H9 (cell line): Measurements from ENCODE around the gene LAMB4. TPM values are rescaled to one million over a fixed set of nuclear protein-coding genes. Genes with fewer than 3 reads are reported as not detected.

Experiments
- DNase-seq: peaks from one replicate; pipeline ENCODE4 v3.0.0-alpha.2; 2017
- H2AFZ ChIP-seq: one replicate; pipeline ENCODE4 v1.6.1; 2013; ENCODE audit warnings: mild to moderate bottlenecking, low read length, control low read depth, moderate library complexity
- H2AK5ac ChIP-seq: 2 replicates; pipeline ENCODE4 v1.6.1; 2013; ENCODE audit warnings: low read length, control low read depth, mixed read lengths; ENCODE audit not compliant: insufficient read length
- H2BK120ac ChIP-seq: one replicate; pipeline ENCODE4 v1.6.1; 2013; ENCODE audit warnings: low read depth, mild to moderate bottlenecking, low read length, control low read depth, inconsistent platforms; ENCODE audit not compliant: poor library complexity, severe bottlenecking
- H2BK12ac ChIP-seq: 2 replicates; pipeline ENCODE4 v1.6.1; 2013; ENCODE audit warnings: low read length, control low read depth, mixed read lengths, low read depth; ENCODE audit not compliant: insufficient read length
- H2BK15ac ChIP-seq: 2 replicates; pipeline ENCODE4 v1.6.1; 2013; ENCODE audit warnings: low read depth, low read length, control low read depth
- H2BK20ac ChIP-seq: one replicate; pipeline ENCODE4 v1.6.1; 2013; ENCODE audit warnings: low read depth, mild to moderate bottlenecking, low read length, control low read depth, inconsistent platforms; ENCODE audit not compliant: poor library complexity, severe bottlenecking
- H2BK5ac ChIP-seq: 2 replicates; pipeline ENCODE4 v1.6.1; 2013; ENCODE audit warnings: low read length, control low read depth, mixed read lengths; ENCODE audit not compliant: insufficient read length
- H3K14ac ChIP-seq: 2 replicates; pipeline ENCODE4 v1.6.1; 2013; ENCODE audit warnings: low read length, control low read depth; ENCODE audit not compliant: insufficient read depth
- H3K18ac ChIP-seq: 2 replicates; pipeline ENCODE4 v1.6.1; 2013; ENCODE audit warnings: low read depth, mild to moderate bottlenecking, mixed read lengths, low read length, control low read depth; ENCODE audit not compliant: insufficient read length
- H3K23ac ChIP-seq: 2 replicates; pipeline ENCODE4 v1.6.1; 2013; ENCODE audit warnings: low read length, control low read depth, mixed read lengths, low read depth; ENCODE audit not compliant: insufficient read length
- H3K23me2 ChIP-seq: 2 replicates; pipeline ENCODE4 v1.6.1; 2013; ENCODE audit warnings: low read depth, mild to moderate bottlenecking, mixed read lengths, low read length, control low read depth; ENCODE audit not compliant: insufficient read length, poor library complexity, severe bottlenecking
- H3K27ac ChIP-seq: 2 replicates; pipeline ENCODE4 v1.5.1; 2013; ENCODE audit warnings: low read length, control low read depth, mixed read lengths, low read depth; ENCODE audit not compliant: insufficient read length
- H3K27me3 ChIP-seq: 2 replicates; pipeline ENCODE4 v1.6.1; 2013; ENCODE audit warnings: low read length, control low read depth, inconsistent platforms; ENCODE audit not compliant: insufficient read depth
- H3K4ac ChIP-seq: 2 replicates; pipeline ENCODE4 v1.6.1; 2013; ENCODE audit warnings: low read depth, mild to moderate bottlenecking, control low read depth, inconsistent platforms, low read length, moderate library complexity
- H3K4me1 ChIP-seq: 2 replicates; pipeline ENCODE4 v1.6.1; 2013; ENCODE audit warnings: low read length, control low read depth, inconsistent platforms; ENCODE audit not compliant: insufficient read depth
- H3K4me2 ChIP-seq: 2 replicates; pipeline ENCODE4 v1.6.1; 2013; ENCODE audit warnings: low read length, control low read depth, mixed read lengths; ENCODE audit not compliant: insufficient read length, insufficient read depth
- H3K56ac ChIP-seq: 2 replicates; pipeline ENCODE4 v1.6.1; 2013; ENCODE audit warnings: low read depth, mild to moderate bottlenecking, mixed read lengths, low read length, control low read depth; ENCODE audit not compliant: insufficient read length
- H3K79me1 ChIP-seq: 2 replicates; pipeline ENCODE4 v1.6.1; 2013; ENCODE audit warnings: low read depth, mild to moderate bottlenecking, moderate library complexity, low read length, control low read depth, inconsistent platforms; ENCODE audit not compliant: insufficient read depth, poor library complexity, severe bottlenecking
- H3K79me2 ChIP-seq: 2 replicates; pipeline ENCODE4 v1.6.1; 2013; ENCODE audit warnings: low read length, control low read depth, inconsistent platforms; ENCODE audit not compliant: insufficient read depth
- H3K9ac ChIP-seq: 2 replicates; pipeline ENCODE4 v1.6.1; 2013; ENCODE audit warnings: low read length, control low read depth, mixed read lengths; ENCODE audit not compliant: insufficient read length; ENCODE audit errors: extremely low read depth
- H3K9me3 ChIP-seq: one replicate; pipeline ENCODE4 v1.6.1; 2013; ENCODE audit warnings: low read depth, low read length, inconsistent platforms; ENCODE audit not compliant: control insufficient read depth
- H3T11ph ChIP-seq: one replicate; pipeline ENCODE4 v1.6.1; 2013; ENCODE audit warnings: mild to moderate bottlenecking, low read length, control low read depth, inconsistent platforms
- H4K20me1 ChIP-seq: one replicate; pipeline ENCODE4 v1.6.1; 2013; ENCODE audit not compliant: control insufficient read depth, insufficient read length, insufficient read depth
- H4K5ac ChIP-seq: 2 replicates; pipeline ENCODE4 v1.6.1; 2013; ENCODE audit warnings: low read depth, mild to moderate bottlenecking, mixed read lengths, low read length, control low read depth; ENCODE audit not compliant: insufficient read length
- H4K8ac ChIP-seq: replicated peaks from 2 replicates; pipeline ENCODE4 v1.6.1; 2013; ENCODE audit warnings: low read length, control low read depth, mixed read lengths, low read depth; ENCODE audit not compliant: insufficient read length
- H4K91ac ChIP-seq: 2 replicates; pipeline ENCODE4 v1.6.1; 2013; ENCODE audit warnings: low read depth, mild to moderate bottlenecking, moderate library complexity, mixed read lengths, low read length, control low read depth; ENCODE audit not compliant: insufficient read length
- H3K27ac Mint-ChIP-seq, 3 experiments: 2 replicates in 2 of 3; 3 replicates in 1 of 3; pipeline ENCODE4 v1.8.0; 2020 to 2021; ENCODE audit warnings: mixed read lengths in 3 of 3, mild to moderate bottlenecking in 1 of 3, moderate library complexity in 1 of 3
- H3K27me3 Mint-ChIP-seq: 2 replicates; pipeline ENCODE4 v1.8.0; 2021; ENCODE audit warnings: low read depth, mild to moderate bottlenecking, moderate library complexity, mixed read lengths
- H3K36me3 Mint-ChIP-seq, 3 experiments: 2 replicates in 2 of 3; 3 replicates in 1 of 3; pipeline ENCODE4 v1.8.0; 2020 to 2021; ENCODE audit warnings: low read depth in 3 of 3, mixed read lengths in 3 of 3; ENCODE audit not compliant: insufficient read depth in 1 of 3
- H3K4me1 Mint-ChIP-seq, 2 experiments: 2 replicates each; pipeline ENCODE4 v1.8.0; 2020; ENCODE audit warnings: mixed read lengths in 2 of 2
- H3K4me3 Mint-ChIP-seq, 2 experiments: 2 replicates in 1 of 2; 3 replicates in 1 of 2; pipeline ENCODE4 v1.8.0; 2020 to 2021; ENCODE audit warnings: mild to moderate bottlenecking in 2 of 2, mixed read lengths in 2 of 2, moderate library complexity in 1 of 2
- H3K9me3 Mint-ChIP-seq, 2 experiments: 2 replicates in 1 of 2; 3 replicates in 1 of 2; pipeline ENCODE4 v1.8.0; 2020; ENCODE audit warnings: mild to moderate bottlenecking in 2 of 2, mixed read lengths in 2 of 2, moderate library complexity in 1 of 2
- WGBS: extraction: QIAGEN DNeasy Blood & Tissue Kit; methylation state at CpG from one replicate; pipeline ENCODE4 v1.1.7; 2013; ENCODE audit warnings: missing lambda C conversion rate, low lambda C conversion rate, mixed read lengths; ENCODE audit not compliant: insufficient read length; ENCODE audit errors: extremely low coverage; 5-methylcytosine and 5-hydroxymethylcytosine counted together
- total RNA-seq: library from RNA; stranded (reverse); gene quantifications from 2 replicates; pipeline ENCODE4 v1.2.1, GENCODE V29; 2021
- TF ChIP-seq, protein P1 (sequence below): fragments of 200-600 bp; sonication (generic); conservative IDR thresholded peaks from 3 replicates; pipeline ENCODE4 v1.8.0; 2021; ENCODE audit warnings: antibody characterized with exemption, mild to moderate bottlenecking

The LAMB4 gene
- total RNA-seq, 1 experiment from 2014 or later = not detected

DNA sequence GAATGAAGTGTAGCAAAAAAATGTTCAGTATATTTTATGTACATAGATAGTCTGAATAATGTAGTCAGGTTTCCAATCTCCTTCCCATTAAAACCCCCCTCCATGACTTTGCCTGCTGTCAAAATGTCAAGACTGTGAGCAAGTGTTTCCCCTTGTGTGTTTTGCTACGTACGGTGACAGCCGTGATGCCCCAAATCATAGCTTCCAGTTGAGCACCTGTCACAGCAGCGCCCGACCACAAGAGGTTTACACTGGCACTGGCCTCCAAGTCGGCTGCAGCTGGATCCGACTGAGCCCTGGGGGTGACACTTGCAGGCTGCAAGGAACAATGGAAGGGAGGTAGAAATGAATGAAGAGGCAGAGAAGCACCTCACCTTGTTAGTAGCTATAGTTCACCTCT is 62.3 kb downstream of the LAMB4 start:
- H2BK120ac ChIP-seq = no peak overlapping the region
- H3K27me3 Mint-ChIP-seq = no peaks in the 10 kb centered on the region; the same call in 1 of the 2 replicates
- no peak for DNase-seq

More for the DNA sequence above, 62.3 kb downstream of the LAMB4 start:
- Histone ChIP-seq H3K9me3 (no peaks in the 10 kb centered on the region), H3K23ac (no peak overlapping the region), H3K79me1 (no peaks in the 10 kb centered on the region), H4K20me1 (no peaks in the 10 kb centered on the region), H3K27me3 (no peaks in the 10 kb centered on the region), H2AK5ac (no peak overlapping the region), H3K23me2 (no peaks in the 10 kb centered on the region), H3K18ac (no peak overlapping the region), H3K4me2 (no peak overlapping the region), H2AFZ (no peak overlapping the region), H2BK12ac (no peak overlapping the region), H3K9ac (no peak overlapping the region), H3K56ac (no peak overlapping the region), H2BK15ac (no peak overlapping the region), H3K4me1 (peaks cover 4% of the 10 kb centered on the region; the same call in 1 of the 2 replicates), H4K91ac (no peak overlapping the region), H3K14ac (peak overlapping the region; percentile 56; the same call in 1 of the 2 replicates), H3T11ph (no peak overlapping the region), H3K27ac (no peak overlapping the region), H3K4ac (no peak overlapping the region), H4K8ac (no peak overlapping the region), H2BK5ac (no peak overlapping the region), H4K5ac (no peak overlapping the region), H3K79me2 (no peaks in the 10 kb centered on the region), H2BK20ac (no peak overlapping the region)
- TF ChIP-seq, protein P1, sequence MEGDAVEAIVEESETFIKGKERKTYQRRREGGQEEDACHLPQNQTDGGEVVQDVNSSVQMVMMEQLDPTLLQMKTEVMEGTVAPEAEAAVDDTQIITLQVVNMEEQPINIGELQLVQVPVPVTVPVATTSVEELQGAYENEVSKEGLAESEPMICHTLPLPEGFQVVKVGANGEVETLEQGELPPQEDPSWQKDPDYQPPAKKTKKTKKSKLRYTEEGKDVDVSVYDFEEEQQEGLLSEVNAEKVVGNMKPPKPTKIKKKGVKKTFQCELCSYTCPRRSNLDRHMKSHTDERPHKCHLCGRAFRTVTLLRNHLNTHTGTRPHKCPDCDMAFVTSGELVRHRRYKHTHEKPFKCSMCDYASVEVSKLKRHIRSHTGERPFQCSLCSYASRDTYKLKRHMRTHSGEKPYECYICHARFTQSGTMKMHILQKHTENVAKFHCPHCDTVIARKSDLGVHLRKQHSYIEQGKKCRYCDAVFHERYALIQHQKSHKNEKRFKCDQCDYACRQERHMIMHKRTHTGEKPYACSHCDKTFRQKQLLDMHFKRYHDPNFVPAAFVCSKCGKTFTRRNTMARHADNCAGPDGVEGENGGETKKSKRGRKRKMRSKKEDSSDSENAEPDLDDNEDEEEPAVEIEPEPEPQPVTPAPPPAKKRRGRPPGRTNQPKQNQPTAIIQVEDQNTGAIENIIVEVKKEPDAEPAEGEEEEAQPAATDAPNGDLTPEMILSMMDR = no peak
- no peaks in the 10 kb centered on the region for H3K36me3 Mint-ChIP-seq
- H3K4me1 Mint-ChIP-seq = peaks cover 14% of the 10 kb centered on the region in 2 experiments
- no peak overlapping the region for H3K4me3 Mint-ChIP-seq
- no CpG with 5 or more reads among the region's 7 CpGs for WGBS
- no peak overlapping the region for H3K27ac Mint-ChIP-seq
- no peaks in the 10 kb centered on the region for H3K9me3 Mint-ChIP-seq
